HepG2 (cell line): ENCODE measurements around the gene TBC1D1. TPM values are rescaled to one million over a fixed set of nuclear protein-coding genes. Genes with fewer than 3 reads are reported as not detected.

Experiments
- HNF1A ChIP-seq, 2 experiments: sonication (generic) in 1 of 2; formaldehyde crosslinking in 1 of 2; IDR thresholded peaks; 2 replicates each; pipeline versions ENCODE4 v1.4.0 to v1.6.1; 2016 to 2020; ENCODE audit warnings: borderline replicate concordance in 1 of 2, low read depth in 1 of 2, mild to moderate bottlenecking in 1 of 2, missing genetic modification reagents in 1 of 2
- KLF12 ChIP-seq: sonication (generic); formaldehyde crosslinking; IDR thresholded peaks from 2 replicates; pipeline ENCODE4 v1.4.0; 2020; ENCODE audit warnings: missing genetic modification reagents, borderline replicate concordance
- NFAT5 ChIP-seq: sonication (generic); formaldehyde crosslinking; IDR thresholded peaks from 2 replicates; pipeline ENCODE4 v1.4.0; 2020; ENCODE audit warnings: missing genetic modification reagents
- NR1H2 ChIP-seq: sonication (generic); formaldehyde crosslinking; IDR thresholded peaks from 2 replicates; pipeline ENCODE4 v1.8.1; 2022; ENCODE audit warnings: low read depth, missing genetic modification reagents, borderline replicate concordance
- SMAD1 ChIP-seq: sonication (generic); formaldehyde crosslinking; IDR thresholded peaks from 2 replicates; pipeline ENCODE4 v1.4.0; 2020; ENCODE audit warnings: missing genetic modification reagents, low read depth, mild to moderate bottlenecking, borderline replicate concordance
- ZSCAN22 ChIP-seq: sonication (generic); formaldehyde crosslinking; IDR thresholded peaks from 2 replicates; pipeline ENCODE4 v1.4.0; 2020; ENCODE audit warnings: mild to moderate bottlenecking, missing genetic modification reagents
- polyA plus RNA-seq, 8 experiments: library from polyadenylated mRNA; depleted of rRNA in 3 of 8; stranded (reverse) in 7 of 8; unstranded in 1 of 8; fragments of >200 nt; fragmentation: Illumina TruSeq in 4 of 8; extraction: Trizol in 4 of 8; gene quantifications; 2 replicates each; pipeline versions ENCODE4 v1.2.1 to v1.2.3, GENCODE V29; 2011 to 2016; ENCODE audit warnings: low read depth in 4 of 8, missing spikeins in 1 of 8, mixed read lengths in 1 of 8; ENCODE audit not compliant: insufficient read depth in 1 of 8
- total RNA-seq, 5 experiments: library from RNA; depleted of rRNA; stranded (reverse); fragments of >200 nt; fragmentation: Illumina TruSeq; extraction: Trizol; gene quantifications; 2 replicates each; pipeline ENCODE4 v1.2.3, GENCODE V29; 2016; ENCODE audit warnings: low read depth in 1 of 5

TBC1D1 gene
- total and polyA plus RNA-seq, 2 of the 13 experiments (the other 11 are each of a cell fraction or from before 2014, with no cell fraction given): 37.3 to 62.8 TPM

- TF ChIP-seq NFAT5 (no peak), ZSCAN22 (no peak), NR1H2 (CRISPR knock-in tag) (no peak), SMAD1 (CRISPR knock-in tag) (no peak), HNF1A (IDR thresholded peaks at IDR 0.05; ENCODE audit: low read depth) (no peak), HNF1A (CRISPR knock-in tag; IDR thresholded peaks at IDR 0.05; ENCODE audit: borderline replicate concordance) (no peak), KLF12 (no peak)
- TF ChIP-seq, all 625 proteins: peak for 0
Measured at GRCh38 chr4:38036548-38036947, 145.7 kb downstream of the TBC1D1 start (continued).
